GM12864 (cell line): ENCODE results near the gene OAT.

Experiments
- DNase-seq: peaks from one replicate; pipeline ENCODE4 v3.0.0-alpha.2; 2011; ENCODE audit warnings: low read depth
- H3K4me3 ChIP-seq: 2 replicates; pipeline ENCODE4 v1.5.1; 2011; ENCODE audit warnings: mild to moderate bottlenecking, low read depth, low read length, control low read depth
- CTCF ChIP-seq: IDR thresholded peaks from 2 replicates; pipeline ENCODE4 v1.5.1; 2011; ENCODE audit warnings: low read depth, mild to moderate bottlenecking, moderate library complexity, low read length, control low read depth, inconsistent platforms; ENCODE audit errors: missing control alignments

The OAT gene

GRCh38 chr10:124384591-124385190 is 34.0 kb downstream of the OAT start:
- DNase-seq: no peak

GRCh38 chr10:124384172-124384571 is 34.6 kb downstream of the OAT start:
- no peak for TF ChIP-seq CTCF
- H3K4me3 ChIP-seq: no peak overlapping the region
- DNase-seq: no peak

More at GRCh38 chr10:124384591-124385190, 34.0 kb downstream of the OAT start:
- H3K4me3 ChIP-seq: no peak overlapping the region
- no peak for TF ChIP-seq CTCF

GRCh38 chr10:124383496-124383895 is 35.2 kb downstream of the OAT start:
- no peak for DNase-seq
- H3K4me3 ChIP-seq: no peak overlapping the region

GRCh38 chr10:124381011-124381611 is 37.6 kb downstream of the OAT start:
- TF ChIP-seq CTCF: no peak
- H3K4me3 ChIP-seq: no peak overlapping the region
- DNase-seq: no peak

More at GRCh38 chr10:124383496-124383895, 35.2 kb downstream of the OAT start:
- TF ChIP-seq CTCF: no peak

GRCh38 chr10:124380256-124380995 is 38.3 kb downstream of the OAT start:
- no peak for DNase-seq

GRCh38 chr10:124379609-124380193 is 39.0 kb downstream of the OAT start:
- no peak for DNase-seq
- H3K4me3 ChIP-seq: no peak overlapping the region
- no peak for TF ChIP-seq CTCF

More at GRCh38 chr10:124380256-124380995, 38.3 kb downstream of the OAT start:
- TF ChIP-seq CTCF: no peak
- no peak overlapping the region for H3K4me3 ChIP-seq
